Measurements from ENCODE around the gene LRRC3C. TPM values are rescaled to one million over a fixed set of nuclear protein-coding genes. Genes with fewer than 3 reads are reported as not detected.

LRRC3C gene
- total RNA-seq, 1 donor from 2014 or later: not detected

DNA sequence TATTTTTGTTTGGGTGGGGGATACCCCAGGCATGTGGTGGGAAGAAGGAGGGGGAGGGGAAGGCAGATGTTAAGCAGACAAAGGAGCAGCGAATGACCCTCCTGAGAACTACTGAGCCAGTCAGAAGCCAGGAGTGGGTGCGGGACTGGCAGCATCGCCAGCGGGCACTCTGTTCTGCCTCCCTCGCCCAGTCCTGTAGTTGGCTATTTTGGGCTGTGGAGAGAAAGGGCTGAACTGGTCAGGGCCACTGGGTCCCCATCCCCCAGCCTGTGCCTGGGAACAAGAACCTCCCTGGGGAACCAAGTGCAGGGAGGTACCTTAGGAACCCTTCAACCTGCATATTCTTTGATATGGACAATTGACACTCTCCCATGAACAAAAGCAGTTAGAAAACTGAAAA, 6.4 kb downstream of the LRRC3C start:
- TF ChIP-seq, protein P1, sequence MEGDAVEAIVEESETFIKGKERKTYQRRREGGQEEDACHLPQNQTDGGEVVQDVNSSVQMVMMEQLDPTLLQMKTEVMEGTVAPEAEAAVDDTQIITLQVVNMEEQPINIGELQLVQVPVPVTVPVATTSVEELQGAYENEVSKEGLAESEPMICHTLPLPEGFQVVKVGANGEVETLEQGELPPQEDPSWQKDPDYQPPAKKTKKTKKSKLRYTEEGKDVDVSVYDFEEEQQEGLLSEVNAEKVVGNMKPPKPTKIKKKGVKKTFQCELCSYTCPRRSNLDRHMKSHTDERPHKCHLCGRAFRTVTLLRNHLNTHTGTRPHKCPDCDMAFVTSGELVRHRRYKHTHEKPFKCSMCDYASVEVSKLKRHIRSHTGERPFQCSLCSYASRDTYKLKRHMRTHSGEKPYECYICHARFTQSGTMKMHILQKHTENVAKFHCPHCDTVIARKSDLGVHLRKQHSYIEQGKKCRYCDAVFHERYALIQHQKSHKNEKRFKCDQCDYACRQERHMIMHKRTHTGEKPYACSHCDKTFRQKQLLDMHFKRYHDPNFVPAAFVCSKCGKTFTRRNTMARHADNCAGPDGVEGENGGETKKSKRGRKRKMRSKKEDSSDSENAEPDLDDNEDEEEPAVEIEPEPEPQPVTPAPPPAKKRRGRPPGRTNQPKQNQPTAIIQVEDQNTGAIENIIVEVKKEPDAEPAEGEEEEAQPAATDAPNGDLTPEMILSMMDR (IDR thresholded peaks at IDR 0.05; ENCODE audit: partially characterized antibody, unreplicated experiment): no peak
- peak overlapping the region; percentile 56 for H3K27ac Mint-ChIP-seq (ENCODE audit: unreplicated experiment)
- peaks cover 2% of the 10 kb centered on the region for H3K9me3 Mint-ChIP-seq (ENCODE audit: unreplicated experiment)
- peaks cover 8% of the 10 kb centered on the region for H3K4me1 Mint-ChIP-seq (ENCODE audit: low read depth, unreplicated experiment)
- no peaks in the 10 kb centered on the region for H3K36me3 Mint-ChIP-seq (ENCODE audit: unreplicated experiment)
- no peak for DNase-seq
- peaks cover 5% of the 10 kb centered on the region for H3K27me3 Mint-ChIP-seq (ENCODE audit: unreplicated experiment)
- no peak overlapping the region for H3K4me3 Mint-ChIP-seq (ENCODE audit: unreplicated experiment)

DNA sequence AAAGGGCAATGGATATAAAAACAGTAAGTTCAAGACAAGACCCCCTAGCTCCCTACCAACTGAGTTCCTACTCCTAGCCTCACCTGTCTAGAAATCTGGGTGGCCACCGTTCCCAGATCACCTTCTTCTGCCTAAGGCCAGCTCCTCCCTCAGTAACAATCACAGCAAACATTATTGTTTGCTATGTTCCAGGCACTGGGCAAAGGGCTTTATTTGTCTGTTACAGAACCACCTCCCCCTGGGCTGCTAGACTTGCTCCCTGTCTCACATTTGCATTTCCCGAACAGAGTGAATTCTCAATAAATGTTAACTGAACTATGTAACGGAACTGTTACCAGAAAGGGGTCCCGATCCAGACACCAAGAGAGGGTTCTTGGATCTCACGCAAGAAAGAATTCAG, 6.8 kb downstream of the LRRC3C start:
- TF ChIP-seq, protein P1 (IDR thresholded peaks at IDR 0.05; ENCODE audit: partially characterized antibody, unreplicated experiment): no peak
- Mint-ChIP-seq H3K27ac (ENCODE audit: unreplicated experiment) (peak overlapping the region; percentile 56), H3K9me3 (ENCODE audit: unreplicated experiment) (peaks cover 2% of the 10 kb centered on the region), H3K27me3 (ENCODE audit: unreplicated experiment) (peaks cover 5% of the 10 kb centered on the region), H3K4me3 (ENCODE audit: unreplicated experiment) (no peak overlapping the region), H3K36me3 (ENCODE audit: unreplicated experiment) (no peaks in the 10 kb centered on the region), H3K4me1 (ENCODE audit: low read depth, unreplicated experiment) (peaks cover 10% of the 10 kb centered on the region)
- no peak for DNase-seq

DNA sequence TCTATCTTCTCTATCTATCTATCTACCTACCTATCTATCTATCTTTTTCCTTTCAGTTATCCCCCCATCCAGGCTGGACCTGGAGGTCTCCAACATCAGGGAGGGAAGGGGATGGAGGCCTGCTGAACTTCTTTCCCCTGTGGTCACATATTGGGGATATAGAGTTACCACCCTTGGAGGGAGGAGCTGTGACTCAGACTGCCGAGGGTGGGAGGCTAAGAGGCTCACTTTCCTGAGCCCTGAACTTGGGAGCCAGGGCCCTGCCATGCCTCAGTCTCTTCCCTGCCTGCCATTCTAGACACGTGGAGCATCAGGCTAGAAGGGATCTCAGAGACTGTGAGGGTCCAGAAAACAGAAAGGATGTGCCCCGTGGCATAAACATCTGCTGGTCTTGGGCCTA, 8.4 kb downstream of the LRRC3C start:
- Mint-ChIP-seq H3K36me3 (ENCODE audit: unreplicated experiment) (no peaks in the 10 kb centered on the region), H3K9me3 (ENCODE audit: unreplicated experiment) (peaks cover 5% of the 10 kb centered on the region), H3K4me1 (ENCODE audit: low read depth, unreplicated experiment) (peaks cover 18% of the 10 kb centered on the region), H3K27ac (ENCODE audit: unreplicated experiment) (no peak overlapping the region), H3K27me3 (ENCODE audit: unreplicated experiment) (peaks cover 5% of the 10 kb centered on the region), H3K4me3 (ENCODE audit: unreplicated experiment) (no peak overlapping the region)
- DNase-seq: no peak
- TF ChIP-seq, protein P1 (IDR thresholded peaks at IDR 0.05; ENCODE audit: partially characterized antibody, unreplicated experiment): no peak

DNA sequence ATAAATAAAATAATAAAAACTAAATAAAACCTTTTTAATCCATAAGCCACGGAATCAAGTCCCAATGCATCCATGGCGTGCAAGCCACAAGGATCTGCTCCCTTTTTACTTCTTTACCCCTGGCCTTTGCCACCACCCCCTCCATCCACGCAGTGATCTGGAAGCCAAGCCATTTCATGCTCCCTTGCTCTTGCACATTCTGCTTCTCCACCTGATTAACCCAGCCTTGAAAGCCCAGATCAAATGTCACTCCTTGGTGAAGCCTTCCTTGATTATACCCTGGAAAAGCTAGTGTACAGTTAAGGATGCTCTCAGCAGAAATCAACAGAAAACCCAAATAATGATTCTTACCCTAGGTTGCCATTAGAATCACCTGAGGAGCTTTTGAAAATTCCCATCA, 9.9 kb downstream of the LRRC3C start:
- no peaks in the 10 kb centered on the region for H3K36me3 Mint-ChIP-seq (ENCODE audit: unreplicated experiment)
- TF ChIP-seq, protein P1 (IDR thresholded peaks at IDR 0.05; ENCODE audit: partially characterized antibody, unreplicated experiment): no peak
- no peak overlapping the region for H3K4me3 Mint-ChIP-seq (ENCODE audit: unreplicated experiment)
- H3K27me3 Mint-ChIP-seq (ENCODE audit: unreplicated experiment): peaks cover 5% of the 10 kb centered on the region
- no peak for DNase-seq
- no peak overlapping the region for H3K27ac Mint-ChIP-seq (ENCODE audit: unreplicated experiment)
- peaks cover 18% of the 10 kb centered on the region for H3K4me1 Mint-ChIP-seq (ENCODE audit: low read depth, unreplicated experiment)
- peaks cover 5% of the 10 kb centered on the region for H3K9me3 Mint-ChIP-seq (ENCODE audit: unreplicated experiment)

DNA sequence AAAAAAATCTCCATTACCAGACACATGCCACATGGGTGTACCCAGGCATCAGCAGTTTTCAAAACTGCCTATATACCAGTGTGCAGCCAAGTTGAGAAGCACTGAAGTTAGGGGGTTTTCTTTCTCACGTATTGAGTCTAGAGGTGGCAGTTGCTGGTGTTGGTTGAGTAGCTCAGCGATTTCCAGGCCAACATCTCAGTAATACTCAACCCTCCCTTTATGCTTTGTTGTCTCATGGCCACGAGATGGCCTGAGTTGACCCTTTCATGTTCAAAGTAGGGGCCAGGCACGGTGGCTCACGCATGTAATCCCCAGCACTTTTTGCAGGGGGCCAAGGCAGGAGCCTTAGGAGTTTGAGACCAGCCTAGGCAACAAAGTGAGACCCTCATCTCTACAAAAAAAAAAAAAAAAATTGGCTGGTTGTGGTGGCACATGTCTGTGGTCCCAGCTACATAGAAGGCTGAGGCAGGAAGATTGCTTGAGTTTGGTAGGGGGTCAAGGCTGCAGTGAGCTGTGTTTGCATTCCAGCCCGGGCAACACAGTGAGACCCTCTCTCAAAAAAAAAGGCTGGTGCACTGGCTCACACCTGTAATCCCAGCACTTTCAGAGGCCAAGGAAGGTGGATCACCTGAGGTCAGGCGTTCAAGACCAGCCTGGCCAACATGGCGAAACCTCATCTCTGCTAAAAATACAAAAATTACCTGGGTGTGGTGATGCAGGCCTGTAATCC, 10.8 kb downstream of the LRRC3C start:
- TF ChIP-seq, protein P1 (IDR thresholded peaks at IDR 0.05; ENCODE audit: partially characterized antibody, unreplicated experiment): no peak
- no peak overlapping the region for H3K27ac Mint-ChIP-seq (ENCODE audit: unreplicated experiment)
- H3K36me3 Mint-ChIP-seq (ENCODE audit: unreplicated experiment): no peaks in the 10 kb centered on the region
- peaks cover 3% of the 10 kb centered on the region for H3K9me3 Mint-ChIP-seq (ENCODE audit: unreplicated experiment)
- peaks cover 15% of the 10 kb centered on the region for H3K4me1 Mint-ChIP-seq (ENCODE audit: low read depth, unreplicated experiment)
- peaks cover 5% of the 10 kb centered on the region for H3K27me3 Mint-ChIP-seq (ENCODE audit: unreplicated experiment)
- no peak for DNase-seq
- H3K4me3 Mint-ChIP-seq (ENCODE audit: unreplicated experiment): no peak overlapping the region
